ENCODE results near the gene CSNK2A1.
"Not testable (repeated sequence)": the region's sequence is repeated elsewhere in the genome, so short reads cannot be mapped to it uniquely, and the experiment has no call there.

CSNK2A1 gene

DNA sequence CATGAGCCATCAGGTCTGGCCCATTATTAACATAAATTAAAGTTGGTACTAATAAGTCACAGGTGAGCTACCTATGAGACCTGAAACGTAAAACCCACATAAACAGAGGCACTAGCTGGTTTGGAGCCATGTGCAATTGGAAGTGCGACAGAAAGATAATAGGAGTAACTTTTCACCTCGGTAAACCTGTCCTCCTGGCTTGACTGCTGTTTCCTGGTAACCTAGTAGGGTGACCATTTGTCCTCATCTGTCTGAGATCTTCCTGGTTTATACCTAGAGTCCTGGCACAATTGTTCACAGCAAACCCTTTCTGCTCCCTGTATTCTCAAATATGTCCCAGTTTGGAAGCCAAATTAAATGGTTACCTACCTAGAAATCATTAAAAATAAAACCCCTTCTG, 88.6 kb downstream of the CSNK2A1 start:
- DNase-seq (ENCODE audit: low read depth): no peak

DNA sequence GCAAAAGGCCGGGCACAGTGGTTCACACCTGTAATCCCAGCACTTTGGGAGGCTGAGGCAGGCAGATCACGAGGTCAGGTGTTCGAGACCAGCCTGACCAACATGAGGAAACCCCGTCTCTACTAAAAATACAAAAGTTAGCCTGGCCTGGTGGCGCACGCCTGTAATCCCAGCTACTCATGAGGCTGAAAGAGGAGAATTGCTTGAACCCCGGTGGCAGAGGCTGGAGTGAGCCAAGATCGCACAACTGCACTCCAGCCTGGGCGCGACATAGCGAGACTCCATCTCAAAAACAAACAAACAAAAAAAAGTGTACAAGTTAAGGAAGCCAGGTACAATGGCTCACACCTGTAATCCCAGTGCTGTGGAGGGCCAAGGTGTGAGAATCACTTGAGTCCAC, 91.6 kb downstream of the CSNK2A1 start:
- not testable (repeated sequence) for DNase-seq (ENCODE audit: low read depth)

DNA sequence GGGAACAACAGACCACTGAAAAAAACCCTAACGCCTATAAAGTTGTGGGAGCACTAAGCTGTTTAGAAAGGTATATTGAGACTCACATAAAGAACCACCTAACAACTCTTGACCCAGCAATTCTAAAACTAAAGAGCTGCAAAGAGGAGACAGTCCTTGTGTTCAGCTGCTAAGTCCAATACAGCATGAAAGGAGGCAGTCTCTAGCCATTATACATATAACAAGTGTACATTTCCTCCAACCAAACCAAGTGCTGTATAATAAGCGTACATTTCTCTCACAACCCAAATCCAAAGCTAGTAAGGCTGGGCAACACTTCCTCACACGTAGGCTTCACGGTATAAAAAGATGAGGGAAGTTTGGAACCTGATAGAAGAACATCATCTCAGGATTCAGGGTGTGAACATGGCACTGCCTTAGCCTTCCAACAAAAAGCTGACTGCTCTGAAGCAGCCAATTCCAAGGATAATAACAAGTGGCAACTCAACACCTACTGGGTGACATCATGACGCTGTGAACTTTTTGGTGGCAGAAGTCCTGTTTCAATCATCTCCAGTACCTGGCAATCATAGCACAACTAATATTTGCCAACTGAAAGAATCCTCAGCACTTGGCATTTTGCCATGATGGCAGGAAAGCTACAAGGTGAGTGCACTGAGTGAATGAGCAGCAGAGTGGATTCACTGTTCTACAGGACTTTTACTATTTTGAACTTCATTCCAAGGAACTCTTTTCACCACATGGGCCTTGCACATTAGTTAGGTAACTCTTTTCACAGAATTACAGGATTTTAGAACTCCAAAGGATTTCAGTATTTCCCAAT, 97.9 kb downstream of the CSNK2A1 start:
- no peak for DNase-seq (ENCODE audit: low read depth)

- DNase-seq (ENCODE audit: low read depth): no peak
Observed at GRCh38 chr20:444862-445426, 98.6 kb downstream of the CSNK2A1 start.

GRCh38 chr20:444117-444516, 99.5 kb downstream of the CSNK2A1 start:
- no peak for DNase-seq (ENCODE audit: low read depth)

DNA sequence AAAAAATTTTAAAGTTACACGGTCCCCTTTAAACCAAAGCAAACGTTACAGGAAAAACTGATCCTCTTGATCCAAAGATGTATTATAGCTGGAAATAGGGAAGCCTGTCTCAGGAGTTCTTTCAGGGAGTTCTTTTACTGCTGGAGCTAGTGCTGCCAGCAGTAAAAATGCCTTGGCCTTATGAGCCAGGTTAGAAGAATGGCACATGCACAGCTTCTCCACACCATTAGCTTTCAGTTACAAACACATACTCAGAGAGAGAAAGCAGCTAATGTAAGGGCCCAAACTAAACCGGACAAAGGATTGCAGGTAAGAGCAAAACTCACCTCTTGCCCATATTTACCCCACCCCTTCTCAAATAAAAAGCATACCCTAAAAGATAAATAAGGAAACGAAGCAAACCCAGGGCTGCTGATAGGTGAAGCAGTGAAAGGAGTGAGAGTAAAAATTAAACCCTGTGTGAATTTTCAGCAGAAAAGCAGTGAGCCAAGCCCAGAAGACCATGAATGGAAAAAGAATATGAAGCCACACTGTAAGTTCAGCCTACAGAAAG, 100.3 kb downstream of the CSNK2A1 start:
- DNase-seq (ENCODE audit: low read depth): no peak

DNA sequence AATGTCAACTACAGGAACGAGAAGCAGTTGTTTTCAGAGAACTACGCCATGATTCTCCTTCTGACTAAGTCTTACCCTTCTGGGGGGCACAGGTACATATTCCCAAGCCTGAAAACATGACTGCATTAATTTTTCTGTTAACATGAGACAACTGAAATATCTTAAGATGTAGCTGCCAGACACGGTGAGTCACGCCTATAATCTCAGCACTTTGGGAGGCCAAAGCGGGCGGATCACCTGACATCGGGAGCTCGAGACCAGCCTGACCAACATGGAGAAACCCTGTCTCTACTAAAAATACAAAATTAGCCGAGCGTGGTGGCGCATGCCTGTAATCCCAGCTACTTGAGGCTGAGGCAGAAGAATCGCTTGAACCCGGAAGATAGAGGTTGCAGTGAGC, 103.0 kb downstream of the CSNK2A1 start:
- DNase-seq (ENCODE audit: low read depth): no peak

DNA sequence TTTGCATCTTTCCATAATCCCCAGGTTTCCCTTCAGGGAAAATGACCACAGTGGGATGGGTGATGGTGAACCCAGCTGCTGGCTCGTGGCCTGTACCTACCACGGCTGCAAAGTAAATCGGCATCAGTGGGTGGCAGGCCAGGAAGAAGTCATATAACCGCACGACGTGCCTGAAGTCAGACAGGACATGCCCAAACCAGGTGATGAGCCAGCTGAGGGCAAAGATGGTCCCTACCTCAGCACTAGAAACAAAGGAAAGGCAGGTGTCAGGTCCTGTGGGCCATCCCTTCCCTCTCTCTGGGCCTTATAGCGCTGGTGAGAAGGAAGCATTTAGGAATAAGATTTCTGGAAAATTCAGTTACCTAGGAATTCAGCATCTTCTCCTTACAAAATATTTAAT, 103.4 kb downstream of the CSNK2A1 start:
- no peak for DNase-seq (ENCODE audit: low read depth)

- peak; percentile 35 for DNase-seq (ENCODE audit: low read depth)
Observed at GRCh38 chr20:438571-439469, 104.8 kb downstream of the CSNK2A1 start.

- DNase-seq (ENCODE audit: low read depth): no peak
Observed at GRCh38 chr20:437787-438486, 105.7 kb downstream of the CSNK2A1 start.

GRCh38 chr20:436476-436875, 107.1 kb downstream of the CSNK2A1 start:
- DNase-seq (ENCODE audit: low read depth): no peak

DNA sequence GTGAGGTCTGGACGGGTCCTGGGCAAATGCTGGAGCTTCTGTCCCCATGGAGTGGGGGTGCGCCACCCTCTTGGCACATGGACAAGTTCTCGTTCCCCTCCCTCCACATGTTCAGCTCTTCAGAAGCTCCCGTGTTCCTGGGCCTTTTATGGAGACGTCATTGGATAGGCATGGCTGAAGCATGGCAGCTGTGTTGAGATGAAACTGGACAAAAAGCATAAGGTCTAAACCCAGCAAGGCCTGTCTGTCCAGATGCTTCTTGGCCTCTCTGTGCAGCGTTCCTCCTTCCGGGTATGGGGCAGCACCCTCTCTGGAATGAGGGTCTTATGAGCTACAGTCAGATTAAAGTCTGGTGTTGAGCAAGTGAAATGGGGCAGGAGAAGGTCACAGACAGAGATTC, 108.0 kb downstream of the CSNK2A1 start:
- no peak for DNase-seq (ENCODE audit: low read depth)

- DNase-seq (ENCODE audit: low read depth): no peak
Observed at GRCh38 chr20:434661-435419, 108.8 kb downstream of the CSNK2A1 start.

- DNase-seq (ENCODE audit: low read depth): no peak
Observed at GRCh38 chr20:434221-434620, 109.4 kb downstream of the CSNK2A1 start.

DNA sequence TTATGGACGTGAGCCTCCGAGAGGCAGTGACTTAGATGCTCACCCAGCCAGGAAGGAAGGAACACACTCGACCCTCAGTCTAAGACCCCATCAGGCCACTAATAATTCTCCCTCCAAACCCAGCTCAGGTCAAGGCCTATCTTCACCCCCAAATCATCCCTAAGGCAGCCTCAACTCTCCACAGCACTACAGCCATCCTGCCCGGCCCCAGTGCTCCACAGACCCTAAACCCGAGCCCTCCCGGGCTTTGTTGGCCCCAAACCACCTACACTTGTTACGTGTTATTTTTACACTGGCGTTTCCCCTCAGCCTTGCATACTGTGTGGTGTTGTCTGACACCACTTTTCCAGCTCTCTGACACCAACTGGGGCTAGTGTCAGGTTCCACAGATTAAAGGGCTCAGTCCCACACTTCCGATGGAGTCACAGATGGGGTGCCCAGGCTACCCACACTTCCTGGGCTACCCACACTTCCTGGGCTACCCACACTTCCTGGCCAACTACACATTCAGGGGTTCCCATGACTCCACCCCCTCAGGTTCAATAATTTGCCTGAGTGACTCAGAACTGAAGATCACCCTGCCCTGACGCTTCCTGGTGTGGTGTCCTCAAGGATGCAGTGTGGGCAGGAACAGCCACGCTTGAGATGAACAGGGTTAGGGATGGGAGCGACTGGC, 110.2 kb downstream of the CSNK2A1 start:
- peak; percentile 19 for DNase-seq (ENCODE audit: low read depth)

GRCh38 chr20:432677-433299, 110.8 kb downstream of the CSNK2A1 start:
- DNase-seq (ENCODE audit: low read depth): no peak

GRCh38 chr20:432208-432607, 111.4 kb downstream of the CSNK2A1 start:
- DNase-seq (ENCODE audit: low read depth): no peak

DNA sequence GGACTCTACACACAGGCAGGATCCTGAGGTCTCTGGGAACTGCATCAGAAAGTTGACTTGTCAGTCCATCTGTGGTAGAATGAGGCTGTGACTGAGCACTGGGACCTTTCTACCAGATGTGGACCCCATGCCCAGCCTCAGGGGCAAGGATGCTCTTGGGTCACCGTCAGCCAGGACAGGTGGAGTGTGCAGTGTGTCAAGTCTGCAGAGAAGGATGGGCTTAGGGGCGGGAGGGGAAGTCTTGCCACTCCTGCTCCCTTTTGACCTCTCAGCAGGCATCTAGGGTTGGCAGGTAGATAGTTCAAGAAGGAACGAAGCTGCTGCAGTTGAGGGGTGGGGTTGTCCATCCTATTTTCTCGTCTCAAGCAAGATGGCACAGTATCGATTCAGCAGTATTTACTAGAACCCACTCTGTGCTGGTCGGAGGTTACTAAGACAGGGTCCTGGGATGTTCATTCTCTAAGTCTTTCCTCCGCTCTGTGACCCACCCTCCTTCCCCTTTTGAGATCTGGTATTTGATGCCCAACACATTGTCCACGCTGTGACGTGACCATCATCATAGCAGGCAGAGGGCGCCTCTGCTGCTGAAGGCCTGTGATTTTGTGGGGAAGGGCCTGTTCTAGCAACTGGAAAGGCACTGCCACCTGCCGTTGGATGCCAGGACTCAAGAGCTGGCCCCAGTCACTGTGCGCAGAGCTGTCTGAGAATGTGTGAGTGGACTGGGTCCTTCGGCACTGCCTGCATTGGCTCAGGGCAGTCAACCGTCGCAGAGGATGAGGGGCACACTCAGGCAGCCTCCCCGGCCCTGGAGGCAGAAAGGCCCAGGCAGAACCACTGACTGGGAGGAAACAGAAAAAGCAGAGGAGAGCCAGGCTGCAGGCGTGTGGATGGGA, 112.3 kb downstream of the CSNK2A1 start:
- no peak for DNase-seq (ENCODE audit: low read depth)

Measured in stimulated activated CD8-positive, alpha-beta memory T cell treated with anti-CD3 and anti-CD28 coated beads, Interleukin-15, amount 100 ng/mL, for 1 hour (primary cell).